Aorta (tissue), 5 donors: ENCODE data around the gene ABHD15. TPM values are rescaled to one million over a fixed set of nuclear protein-coding genes. Genes with fewer than 3 reads are reported as not detected.

ENCODE experiments used
- ATAC-seq: fragments of 200-7000 bp; cut with Tn5 transposase; one replicate; pipeline ENCODE4 v1.9.1; 2022; ENCODE audit warnings: moderate library complexity; ENCODE audit not compliant: low FRiP score
- DNase-seq, 2 donors: peaks; one replicate each; pipeline ENCODE4 v3.0.0-alpha.2; 2020
- H3K27ac ChIP-seq, 2 donors: one replicate each; pipeline ENCODE4 v1.5.1; 2013; ENCODE audit warnings: low read length in 2 of 2, mild to moderate bottlenecking in 2 of 2, moderate library complexity in 2 of 2, control low read depth in 1 of 2, inconsistent platforms in 1 of 2, low read depth in 1 of 2
- H3K27me3 ChIP-seq, 2 donors: one replicate each; pipeline ENCODE4 v1.6.1; 2013; ENCODE audit warnings: control low read depth in 1 of 2, low read length in 1 of 2, mild to moderate bottlenecking in 1 of 2, moderate library complexity in 1 of 2; ENCODE audit not compliant: insufficient read depth in 2 of 2, control insufficient read depth in 1 of 2
- H3K36me3 ChIP-seq, 2 donors: one replicate each; pipeline ENCODE4 v1.6.1; 2013; ENCODE audit warnings: control low read depth in 1 of 2, low read length in 1 of 2, mild to moderate bottlenecking in 1 of 2; ENCODE audit not compliant: insufficient read depth in 2 of 2, control insufficient read depth in 1 of 2
- H3K4me1 ChIP-seq, 2 donors: one replicate each; pipeline ENCODE4 v1.6.1; 2013; ENCODE audit warnings: low read length in 2 of 2, control low read depth in 1 of 2, mild to moderate bottlenecking in 1 of 2, moderate library complexity in 1 of 2; ENCODE audit not compliant: insufficient read depth in 2 of 2, control insufficient read depth in 1 of 2
- H3K4me3 ChIP-seq, 2 donors: one replicate each; pipeline ENCODE4 v1.5.1; 2013; ENCODE audit warnings: low read length in 2 of 2, control low read depth in 1 of 2, mild to moderate bottlenecking in 1 of 2
- H3K9me3 ChIP-seq: one replicate; pipeline ENCODE4 v1.6.1; 2013; ENCODE audit warnings: mild to moderate bottlenecking, low read length; ENCODE audit not compliant: control insufficient read depth
- WGBS, 2 donors: extraction: QIAGEN DNeasy Blood & Tissue Kit; methylation state at CpG; one replicate each; pipeline ENCODE4 v1.1.7; 2013; 5-methylcytosine and 5-hydroxymethylcytosine counted together
- intact Hi-C, 2 donors: fragments of 100-400 bp; cut with DNase I; formaldehyde crosslinking; loops; one replicate each; pipeline versions ENCODE4 v1.14.2 to v1.15.0; 2022
- polyA plus RNA-seq, 2 donors: library from polyadenylated mRNA; stranded (reverse); fragments of 200-250 nt; gene quantifications; one replicate each; pipeline ENCODE4 v1.2.3, GENCODE V29; 2013
- total RNA-seq, 2 donors: library from RNA; stranded (reverse); fragmentation: NEBNext Ultra II Directional; extraction: Animal tissue kit (Norgen Biotek cat#: 25700); gene quantifications; one replicate each; pipeline ENCODE4 v1.2.1, GENCODE V29; 2021
- donor health status: healthy with polysubstance abuse.
- donor health status: Bipolar disorder and iron deficiency.
- donor health status: DM: no; HTN: no; CAD: no.
- donor health status: DM: no; HTN: no; CAD: no.
- donor health status: DM: yes; HTN: yes; CAD: no.

Gene ABHD15
- total and polyA plus RNA-seq, 4 donors, result 2.8 to 9.8 (median 4.6) TPM

DNA sequence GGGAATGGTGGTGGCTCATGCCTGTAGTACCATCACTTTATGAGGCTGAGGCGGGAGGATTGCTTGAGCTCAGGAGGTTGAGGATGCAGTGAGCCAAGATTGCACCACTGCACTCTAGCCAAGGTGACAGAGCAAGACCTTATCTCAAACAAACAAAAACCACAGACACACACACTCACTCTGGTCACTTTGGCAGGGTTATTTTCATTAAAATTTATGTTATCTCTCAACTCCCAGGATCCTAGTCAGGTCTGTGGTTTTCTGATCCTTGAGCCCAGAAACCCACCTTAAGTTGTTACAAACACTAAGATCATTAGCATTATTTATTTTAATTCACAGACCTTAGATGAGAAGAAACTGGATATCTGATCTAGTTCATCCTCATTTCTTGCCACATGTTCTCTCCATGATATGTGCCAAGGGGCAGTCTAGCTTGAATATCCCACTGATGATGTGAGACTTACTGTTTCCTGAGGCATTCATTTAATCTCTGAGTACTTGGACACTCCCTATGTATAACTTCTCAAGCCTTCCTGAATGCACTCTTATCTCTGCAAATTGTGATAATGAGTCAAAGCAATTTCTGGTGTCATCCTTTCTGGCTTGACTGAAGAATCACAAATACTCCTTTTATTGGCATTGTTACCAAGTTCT, 9.6 kb downstream of the ABHD15 start:
- H3K27me3 ChIP-seq, result no peaks in the 10 kb centered on the region
- H3K27ac ChIP-seq, result no peak overlapping the region
- DNase-seq, result peak in 1 of 2 donors; percentile 27
- H3K36me3 ChIP-seq, result no peaks in the 10 kb centered on the region
- intact Hi-C loops, result no loop called here
- H3K4me3 ChIP-seq, result no peak overlapping the region
- no peaks in the 10 kb centered on the region for H3K4me1 ChIP-seq
- WGBS, 2 donors, result 80 to 89% methylated on average over 1 of the region's 1 CpG
- no peaks in the 10 kb centered on the region for H3K9me3 ChIP-seq
- no peak for ATAC-seq

GRCh38 chr17:29555840-29556239, 11.0 kb downstream of the ABHD15 start:
- Histone ChIP-seq H3K36me3 (no peaks in the 10 kb centered on the region), H3K27me3 (no peaks in the 10 kb centered on the region), H3K27ac (no peak overlapping the region), H3K4me3 (no peak overlapping the region), H3K9me3 (no peaks in the 10 kb centered on the region), H3K4me1 (no peaks in the 10 kb centered on the region)
- DNase-seq (no peak), ATAC-seq (no peak)
- intact Hi-C loops, result no loop called here
- WGBS, 2 donors, result 64 to 78% methylated on average over 3 of the region's 3 CpGs

GRCh38 chr17:29549177-29549923, 17.5 kb downstream of the ABHD15 start:
- no peaks in the 10 kb centered on the region for H3K27me3 ChIP-seq
- H3K4me1 ChIP-seq, result no peaks in the 10 kb centered on the region
- intact Hi-C loops, result no loop called here
- no peak overlapping the region for H3K27ac ChIP-seq
- no peak for DNase-seq
- no peaks in the 10 kb centered on the region for H3K9me3 ChIP-seq
- 24 to 27% methylated on average over 5 of the region's 5 CpGs for WGBS, 2 donors
- no peaks in the 10 kb centered on the region for H3K36me3 ChIP-seq
- no peak overlapping the region for H3K4me3 ChIP-seq
- ATAC-seq, result no peak

DNA sequence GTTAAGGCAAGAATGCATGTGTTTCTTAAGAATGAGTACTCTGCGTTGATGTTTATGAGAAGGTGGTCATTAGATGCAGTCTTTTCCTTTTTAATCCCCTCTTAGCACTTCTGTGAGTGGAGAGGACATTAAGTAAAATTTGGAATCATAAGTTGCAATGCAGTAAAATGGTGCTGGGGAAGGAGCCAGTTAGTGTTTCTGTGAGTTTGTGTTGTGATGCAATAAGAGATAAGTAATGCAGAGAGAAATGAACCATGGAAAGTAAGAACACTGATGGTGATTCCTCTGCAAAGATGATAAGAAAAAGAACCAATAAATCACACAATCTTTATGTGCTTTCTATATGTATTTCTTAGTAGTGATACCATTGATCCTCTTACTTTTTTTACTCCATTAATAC, 20.0 kb downstream of the ABHD15 start:
- no peak overlapping the region for H3K4me3 ChIP-seq
- no peaks in the 10 kb centered on the region for H3K9me3 ChIP-seq
- no peak for DNase-seq
- H3K27me3 ChIP-seq, result no peaks in the 10 kb centered on the region
- H3K4me1 ChIP-seq, result no peaks in the 10 kb centered on the region
- H3K36me3 ChIP-seq, result no peaks in the 10 kb centered on the region
- intact Hi-C loops, result no loop called here
- WGBS, 2 donors, result 85 to 92% methylated on average over 1 of the region's 1 CpG
- no peak for ATAC-seq
- H3K27ac ChIP-seq, result no peak overlapping the region

DNA sequence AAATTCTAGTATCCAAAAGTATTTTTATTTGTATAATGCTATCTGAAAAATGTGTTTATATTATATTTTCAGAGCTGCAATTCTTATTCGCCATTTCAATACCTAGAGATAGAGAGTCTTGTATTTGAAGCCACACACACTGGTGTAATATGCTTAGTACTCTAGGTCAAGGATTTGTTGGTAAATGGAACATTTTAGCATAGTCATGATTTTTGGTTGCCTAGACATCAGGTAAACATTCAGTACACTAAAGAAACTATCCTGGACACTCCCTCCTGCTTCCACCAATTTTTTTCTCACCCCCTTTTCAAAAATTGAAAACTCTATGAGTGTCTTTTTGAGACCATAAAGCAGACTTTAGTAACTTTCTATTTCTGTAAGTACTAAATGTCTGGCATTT, 20.8 kb downstream of the ABHD15 start:
- H3K27ac ChIP-seq, result no peak overlapping the region
- 81 to 89% methylated on average over 1 of the region's 1 CpG for WGBS, 2 donors
- ATAC-seq (no peak), DNase-seq (no peak)
- H3K9me3 ChIP-seq, result no peaks in the 10 kb centered on the region
- intact Hi-C loops, result no loop called here
- no peaks in the 10 kb centered on the region for H3K27me3 ChIP-seq
- H3K36me3 ChIP-seq, result no peaks in the 10 kb centered on the region
- no peak overlapping the region for H3K4me3 ChIP-seq
- no peaks in the 10 kb centered on the region for H3K4me1 ChIP-seq

- Histone ChIP-seq H3K27me3 (no peaks in the 10 kb centered on the region), H3K4me1 (no peaks in the 10 kb centered on the region), H3K9me3 (no peaks in the 10 kb centered on the region), H3K27ac (no peak overlapping the region), H3K4me3 (no peak overlapping the region), H3K36me3 (no peaks in the 10 kb centered on the region)
- DNase-seq (no peak), ATAC-seq (no peak)
- intact Hi-C loops, result no loop called here
- 74 to 77% methylated on average over 4 of the region's 4 CpGs for WGBS, 2 donors
Observed at GRCh38 chr17:29544066-29544465, 22.8 kb downstream of the ABHD15 start.

GRCh38 chr17:29533976-29534375, 32.9 kb downstream of the ABHD15 start:
- H3K9me3 ChIP-seq, result no peaks in the 10 kb centered on the region
- peaks cover 5 to 10% of the 10 kb centered on the region in 2 donors for H3K36me3 ChIP-seq
- no peak overlapping the region for H3K4me3 ChIP-seq
- H3K27me3 ChIP-seq, result no peaks in the 10 kb centered on the region
- H3K27ac ChIP-seq, result no peak overlapping the region
- WGBS, 2 donors, result 88 to 89% methylated on average over 8 of the region's 8 CpGs
- no peaks in the 10 kb centered on the region for H3K4me1 ChIP-seq
- ATAC-seq, result no peak
- DNase-seq, result no peak
- intact Hi-C loops, result no loop called here

- Histone ChIP-seq H3K36me3 (peaks cover 5 to 6% of the 10 kb centered on the region in 2 donors), H3K4me1 (no peaks in the 10 kb centered on the region), H3K9me3 (no peaks in the 10 kb centered on the region), H3K4me3 (no peak overlapping the region), H3K27ac (no peak overlapping the region), H3K27me3 (no peaks in the 10 kb centered on the region)
- DNase-seq, result no peak
- WGBS, 2 donors, result 92 to 94% methylated on average over 3 of the region's 3 CpGs
- intact Hi-C loops, result no loop called here
- ATAC-seq, result no peak
Observed at GRCh38 chr17:29526322-29526721, 40.5 kb downstream of the ABHD15 start.

- Histone ChIP-seq H3K4me1 (no peaks in the 10 kb centered on the region), H3K36me3 (peaks cover 0 to 3% of the 10 kb centered on the region in 2 donors), H3K27ac (no peak overlapping the region), H3K27me3 (no peaks in the 10 kb centered on the region), H3K4me3 (no peak overlapping the region), H3K9me3 (no peaks in the 10 kb centered on the region)
- DNase-seq (no peak), ATAC-seq (no peak)
- intact Hi-C loops, result no loop called here
- WGBS, 2 donors, result 83 to 87% methylated on average over 3 of the region's 3 CpGs
Observed at GRCh38 chr17:29524692-29525091, 42.1 kb downstream of the ABHD15 start.
